ENCODE measurements around the gene SRSF4.
"Not testable (repeated sequence)": the region's sequence is repeated elsewhere in the genome, so short reads cannot be mapped to it uniquely, and the experiment has no call there.

The SRSF4 gene

DNA sequence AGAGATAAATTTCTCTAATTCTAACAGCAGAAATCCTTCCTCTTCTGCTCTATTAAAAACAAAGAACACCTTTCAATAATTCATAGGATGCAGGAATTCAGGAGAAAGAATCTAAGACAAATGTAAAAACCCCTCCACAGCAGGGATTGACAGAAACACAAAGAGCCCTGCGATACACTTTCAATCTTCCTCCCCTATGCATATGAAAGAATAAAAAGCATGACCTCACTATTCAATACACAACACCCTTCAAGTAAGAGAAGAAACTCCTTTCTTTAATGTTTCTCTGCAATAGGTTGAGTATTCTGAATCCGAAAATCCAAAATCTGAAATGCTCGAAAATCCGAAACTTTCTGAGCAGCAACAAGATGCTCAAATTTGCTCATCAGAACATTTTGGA, 17.1 kb downstream of the SRSF4 start:
- Histone ChIP-seq H3K9ac (ENCODE audit: low read depth, low read length) (peak overlapping the region; percentile 49), H3K27ac (ENCODE audit: low read depth, low read length) (peak overlapping the region; percentile 96), H3K4me3 (ENCODE audit: low read length) (peak overlapping the region; percentile 15), H3K4me1 (ENCODE audit: insufficient read depth, low read length) (peaks cover 49% of the 10 kb centered on the region), H3K27me3 (ENCODE audit: insufficient read depth, low read length) (no peaks in the 10 kb centered on the region), H3K36me3 (ENCODE audit: insufficient read depth, low read length) (peaks cover 63% of the 10 kb centered on the region), H3K9me3 (ENCODE audit: insufficient read depth, low read depth, low read length) (no peaks in the 10 kb centered on the region)
- WGBS, result 40% methylated on average over 4 of the region's 4 CpGs

DNA sequence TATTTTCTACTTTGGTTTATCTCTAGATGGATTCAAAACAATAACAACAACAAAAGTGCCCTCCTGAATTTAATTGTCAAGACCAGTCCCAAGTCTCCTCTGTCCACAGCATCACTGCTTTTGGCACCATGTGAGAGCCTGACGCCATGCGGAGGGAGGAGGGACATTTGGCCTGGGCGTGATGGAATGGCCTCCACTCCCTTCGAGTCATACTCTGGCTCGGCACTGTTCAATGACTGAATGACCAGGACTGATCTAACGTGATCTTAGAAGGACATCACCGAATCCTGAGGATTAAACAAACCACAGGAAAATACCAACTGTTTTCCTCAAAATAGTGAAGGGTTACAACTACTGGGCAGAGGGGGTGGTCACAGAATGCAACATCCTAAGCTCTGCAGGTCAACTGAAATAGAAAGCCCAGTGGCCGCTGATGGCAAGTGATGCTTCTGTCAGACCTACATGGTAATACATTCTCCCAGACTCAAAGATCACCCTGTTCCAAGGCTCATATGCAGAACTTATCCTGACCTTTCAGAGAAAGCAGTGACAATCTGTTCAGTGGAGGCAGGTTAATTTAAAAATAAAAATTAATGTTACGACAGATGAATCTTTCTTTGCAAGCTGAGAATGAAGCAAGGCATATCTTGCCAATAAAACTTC, 19.1 kb downstream of the SRSF4 start:
- Histone ChIP-seq H3K9ac (ENCODE audit: low read depth, low read length) (no peak overlapping the region), H3K9me3 (ENCODE audit: insufficient read depth, low read depth, low read length) (no peaks in the 10 kb centered on the region), H3K4me3 (ENCODE audit: low read length) (no peak overlapping the region), H3K27me3 (ENCODE audit: insufficient read depth, low read length) (no peaks in the 10 kb centered on the region), H3K4me1 (ENCODE audit: insufficient read depth, low read length) (peaks cover 49% of the 10 kb centered on the region), H3K27ac (ENCODE audit: low read depth, low read length) (no peak overlapping the region), H3K36me3 (ENCODE audit: insufficient read depth, low read length) (peaks cover 69% of the 10 kb centered on the region)
- 89% methylated on average over 9 of the region's 9 CpGs for WGBS

DNA sequence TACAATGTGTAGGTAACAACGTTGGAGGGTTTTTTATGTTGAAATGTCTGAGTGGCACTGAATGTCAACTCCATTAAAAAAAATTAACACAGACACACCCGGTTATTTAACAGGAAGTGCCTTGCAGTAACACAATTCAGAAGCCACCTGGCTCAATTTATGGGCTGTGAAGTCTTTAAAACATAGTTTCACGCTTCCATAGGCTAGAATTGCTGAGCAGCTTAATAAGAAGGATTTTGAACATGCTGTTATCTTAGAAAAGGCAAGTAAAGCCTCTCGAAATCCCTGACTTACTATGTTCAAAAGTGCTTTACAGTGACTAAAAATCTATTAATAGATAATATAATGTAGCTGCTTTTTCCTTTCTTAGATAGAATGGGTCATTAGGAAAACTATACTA, 19.7 kb downstream of the SRSF4 start:
- Histone ChIP-seq H3K9ac (ENCODE audit: low read depth, low read length) (no peak overlapping the region), H3K4me3 (ENCODE audit: low read length) (no peak overlapping the region), H3K4me1 (ENCODE audit: insufficient read depth, low read length) (peaks cover 48% of the 10 kb centered on the region), H3K27ac (ENCODE audit: low read depth, low read length) (no peak overlapping the region), H3K36me3 (ENCODE audit: insufficient read depth, low read length) (peaks cover 72% of the 10 kb centered on the region), H3K27me3 (ENCODE audit: insufficient read depth, low read length) (no peaks in the 10 kb centered on the region), H3K9me3 (ENCODE audit: insufficient read depth, low read depth, low read length) (no peaks in the 10 kb centered on the region)
- 87% methylated on average over 3 of the region's 4 CpGs for WGBS

DNA sequence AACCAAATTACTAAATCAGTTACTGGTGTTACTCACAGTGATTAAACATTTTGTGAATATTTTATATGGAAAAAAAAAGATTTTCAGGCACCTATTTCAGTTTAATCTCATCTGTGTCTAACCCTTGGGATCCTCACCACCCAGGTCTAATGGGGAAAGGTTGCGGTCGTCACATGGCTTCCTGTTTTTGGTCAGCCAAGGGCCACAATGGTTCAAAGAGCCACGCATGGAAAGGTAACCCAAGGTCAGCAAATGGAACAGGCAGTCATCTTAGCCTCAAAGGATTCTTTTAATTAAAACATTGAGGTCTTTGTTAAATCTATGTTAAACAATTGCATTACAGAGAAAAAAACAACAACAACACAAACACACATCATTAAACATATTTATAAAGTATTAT, 21.9 kb downstream of the SRSF4 start:
- Histone ChIP-seq H3K9ac (ENCODE audit: low read depth, low read length) (no peak overlapping the region), H3K36me3 (ENCODE audit: insufficient read depth, low read length) (peaks cover 77% of the 10 kb centered on the region), H3K9me3 (ENCODE audit: insufficient read depth, low read depth, low read length) (no peaks in the 10 kb centered on the region), H3K4me1 (ENCODE audit: insufficient read depth, low read length) (peaks cover 25% of the 10 kb centered on the region), H3K27me3 (ENCODE audit: insufficient read depth, low read length) (no peaks in the 10 kb centered on the region), H3K4me3 (ENCODE audit: low read length) (no peak overlapping the region), H3K27ac (ENCODE audit: low read depth, low read length) (no peak overlapping the region)
- 98% methylated on average over 3 of the region's 3 CpGs for WGBS

DNA sequence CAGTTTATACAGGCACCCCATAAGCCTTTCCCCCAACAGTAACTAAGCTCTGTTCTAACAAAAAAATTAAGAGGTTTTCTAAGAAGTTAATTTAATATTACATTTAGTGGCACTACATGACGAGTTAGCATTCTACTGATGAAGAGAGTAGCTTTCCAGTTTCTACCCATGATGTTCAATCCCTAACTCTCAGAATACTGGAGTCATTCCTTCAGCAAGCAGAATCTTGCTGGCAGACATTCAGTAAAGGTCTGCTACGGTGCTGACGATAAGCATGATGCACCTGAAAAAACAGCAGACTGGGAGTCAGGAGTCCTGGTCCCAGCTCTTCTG, 24.5 kb downstream of the SRSF4 start:
- peak overlapping the region; percentile 16; the same call in 1 of the 2 replicates for H3K27ac ChIP-seq (ENCODE audit: low read depth, low read length)

DNA sequence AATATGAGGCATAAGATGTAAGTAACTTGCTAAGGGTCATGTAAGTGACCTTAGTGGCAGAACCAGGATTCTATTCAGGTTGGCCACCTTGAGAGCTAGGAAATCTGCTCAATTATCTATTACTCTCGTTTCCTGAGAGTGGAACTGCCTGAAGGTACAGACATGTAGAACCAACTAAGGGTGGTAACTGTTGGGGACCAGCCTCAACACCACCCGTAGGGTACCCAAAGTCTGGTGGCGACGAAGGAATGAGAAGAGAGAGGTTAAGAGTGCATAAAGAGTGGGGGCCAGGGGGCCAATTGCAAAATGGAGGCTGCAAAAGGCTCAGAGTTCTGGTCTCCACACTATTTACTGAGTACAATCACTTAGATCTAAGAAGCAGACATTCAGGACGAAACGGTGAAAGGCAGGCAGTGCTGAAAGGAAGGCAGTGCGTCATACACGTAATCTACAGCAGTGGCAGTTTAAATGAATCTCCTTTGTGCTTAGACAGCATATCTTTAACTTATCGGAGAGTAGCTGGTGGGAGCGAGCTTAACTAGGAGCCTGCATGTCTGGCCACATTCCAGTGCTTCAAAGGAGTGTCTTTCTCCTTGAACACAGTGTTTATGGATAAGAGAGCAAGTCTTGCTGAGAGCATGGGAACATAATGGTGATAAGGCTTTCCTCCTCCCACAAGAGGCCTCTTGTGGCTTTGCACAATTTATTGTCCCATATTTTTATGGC, 25.0 kb downstream of the SRSF4 start:
- H3K27ac ChIP-seq (ENCODE audit: low read depth, low read length), result peak overlapping the region; percentile 46; the same call in 1 of the 2 replicates
- WGBS, result 92% methylated on average over 10 of the region's 10 CpGs
- H3K4me3 ChIP-seq (ENCODE audit: low read length), result no peak overlapping the region
- H3K27me3 ChIP-seq (ENCODE audit: insufficient read depth, low read length), result no peaks in the 10 kb centered on the region
- no peak overlapping the region; the same call in 1 of the 2 replicates for H3K9ac ChIP-seq (ENCODE audit: low read depth, low read length)
- H3K4me1 ChIP-seq (ENCODE audit: insufficient read depth, low read length), result no peaks in the 10 kb centered on the region
- peaks cover 95% of the 10 kb centered on the region for H3K36me3 ChIP-seq (ENCODE audit: insufficient read depth, low read length)
- H3K9me3 ChIP-seq (ENCODE audit: insufficient read depth, low read depth, low read length), result no peaks in the 10 kb centered on the region

More for the DNA sequence above, 24.5 kb downstream of the SRSF4 start:
- WGBS, result 92% methylated on average over 3 of the region's 3 CpGs
- H3K4me1 ChIP-seq (ENCODE audit: insufficient read depth, low read length), result peaks cover 2% of the 10 kb centered on the region; the same call in 1 of the 2 replicates
- H3K4me3 ChIP-seq (ENCODE audit: low read length), result no peak overlapping the region
- H3K36me3 ChIP-seq (ENCODE audit: insufficient read depth, low read length), result peaks cover 93% of the 10 kb centered on the region
- no peak overlapping the region; the same call in 1 of the 2 replicates for H3K9ac ChIP-seq (ENCODE audit: low read depth, low read length)
- no peaks in the 10 kb centered on the region for H3K27me3 ChIP-seq (ENCODE audit: insufficient read depth, low read length)
- no peaks in the 10 kb centered on the region for H3K9me3 ChIP-seq (ENCODE audit: insufficient read depth, low read depth, low read length)

DNA sequence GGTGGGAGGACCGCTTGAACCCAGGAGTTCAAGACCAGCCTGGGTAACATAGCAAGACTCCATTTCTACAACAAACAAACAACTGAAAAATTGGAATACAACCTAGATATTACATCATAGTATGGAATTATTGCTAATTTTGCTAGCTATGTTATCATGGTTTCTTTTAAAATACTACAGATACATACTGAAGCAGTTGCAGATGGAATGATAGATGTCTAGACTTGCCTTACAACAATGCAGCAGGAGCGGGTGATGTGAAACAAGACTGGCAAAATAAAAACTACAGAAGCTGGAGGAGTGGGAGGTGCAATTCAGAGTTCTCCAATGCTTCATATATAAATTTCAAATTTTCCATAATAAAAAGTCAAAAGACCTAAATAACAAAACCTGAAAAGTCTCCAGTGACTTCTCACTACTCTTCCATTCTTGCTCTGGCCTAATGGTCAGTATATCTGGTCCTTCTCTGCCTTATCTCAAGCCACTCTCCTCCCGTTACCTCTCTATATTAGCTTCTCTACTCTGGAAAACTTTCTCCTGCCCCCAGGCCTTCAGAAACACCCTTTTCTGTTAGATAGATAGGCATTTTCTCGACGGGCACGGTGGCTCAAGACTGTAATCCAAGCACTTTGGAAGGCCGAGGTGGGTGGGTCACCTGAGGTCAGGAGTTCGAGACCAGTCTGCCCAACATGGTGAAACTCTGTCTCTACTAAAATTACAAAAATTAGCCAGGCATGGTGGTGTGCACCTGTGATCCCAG, 29.5 kb downstream of the SRSF4 start:
- H3K27me3 ChIP-seq (ENCODE audit: insufficient read depth, low read length), result no peaks in the 10 kb centered on the region
- H3K4me1 ChIP-seq (ENCODE audit: insufficient read depth, low read length), result no peaks in the 10 kb centered on the region
- no peak overlapping the region for H3K4me3 ChIP-seq (ENCODE audit: low read length)
- H3K36me3 ChIP-seq (ENCODE audit: insufficient read depth, low read length), result peaks cover 98% of the 10 kb centered on the region
- 95% methylated on average over 8 of the region's 8 CpGs for WGBS
- no peak overlapping the region for H3K9ac ChIP-seq (ENCODE audit: low read depth, low read length)
- H3K27ac ChIP-seq (ENCODE audit: low read depth, low read length), result no peak overlapping the region
- H3K9me3 ChIP-seq (ENCODE audit: insufficient read depth, low read depth, low read length), result no peaks in the 10 kb centered on the region

DNA sequence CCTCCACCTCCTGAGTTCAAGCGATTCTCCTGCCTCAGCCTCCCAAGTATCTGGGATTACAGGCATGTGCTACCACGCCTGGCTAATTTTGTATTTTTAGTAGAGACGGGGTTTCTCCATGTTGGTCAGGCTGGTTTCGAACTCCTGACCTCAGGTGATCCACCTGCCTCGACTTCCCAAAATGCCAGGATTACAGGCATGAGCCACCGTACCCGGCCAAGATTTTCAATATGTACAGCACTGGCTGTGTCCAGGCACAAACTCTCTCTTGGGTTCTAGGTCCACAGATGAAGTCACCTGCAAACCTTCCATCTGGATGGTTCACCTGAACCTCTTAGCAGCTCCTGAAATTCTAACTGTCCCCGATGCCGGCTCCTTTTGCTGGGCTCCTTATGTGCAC, 31.4 kb downstream of the SRSF4 start:
- not testable (repeated sequence) for H3K9me3 ChIP-seq (ENCODE audit: insufficient read depth, low read depth, low read length); H3K4me3 ChIP-seq (ENCODE audit: low read length); H3K27ac ChIP-seq (ENCODE audit: low read depth, low read length); H3K9ac ChIP-seq (ENCODE audit: low read depth, low read length); H3K4me1 ChIP-seq (ENCODE audit: insufficient read depth, low read length); H3K27me3 ChIP-seq (ENCODE audit: insufficient read depth, low read length)
- H3K36me3 ChIP-seq (ENCODE audit: insufficient read depth, low read length), result peaks cover 98% of the 10 kb centered on the region
- WGBS, result 90% methylated on average over 9 of the region's 9 CpGs

DNA sequence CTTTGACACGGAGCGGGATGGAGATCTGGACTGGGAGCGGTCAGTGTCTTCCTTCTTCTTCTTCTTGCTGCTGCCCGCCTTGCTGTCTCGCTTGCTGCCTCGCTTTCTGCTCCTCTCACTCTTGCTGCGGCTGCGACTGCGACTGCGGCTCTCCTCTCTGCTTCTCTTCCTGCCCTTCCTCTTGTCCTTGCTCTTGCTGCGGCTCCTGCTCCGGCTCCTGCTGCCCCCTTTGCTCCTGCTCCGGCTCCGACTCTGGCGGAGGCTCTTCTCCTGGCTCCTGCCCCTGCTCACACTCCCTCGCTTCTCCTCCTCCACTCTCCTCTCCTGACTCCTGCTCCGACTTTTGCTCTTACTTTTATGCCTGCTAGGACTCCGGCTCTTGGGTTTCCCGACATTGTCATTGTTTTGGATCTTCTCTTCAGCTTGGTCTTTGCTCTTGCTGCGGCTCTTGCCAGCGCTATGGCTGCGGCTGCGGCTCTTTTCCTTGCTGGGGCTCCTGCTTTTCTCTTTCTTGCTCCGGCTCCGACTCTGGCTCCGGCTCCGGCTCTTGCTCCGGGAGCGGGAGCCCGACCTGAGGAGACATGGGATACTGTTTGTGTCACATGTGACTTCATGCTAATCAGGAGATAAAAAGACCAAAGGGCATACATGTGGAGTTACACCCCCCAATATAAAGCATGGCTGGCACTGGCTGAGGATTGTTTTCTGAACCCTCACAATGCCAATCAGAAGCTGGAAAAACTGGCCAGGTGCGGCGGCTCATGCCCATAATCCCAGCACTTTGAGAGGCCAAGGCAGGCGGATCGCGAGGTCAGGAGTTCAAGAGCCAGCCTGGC, 32.8 kb downstream of the SRSF4 start:
- Histone ChIP-seq H3K27me3 (ENCODE audit: insufficient read depth, low read length) (no peaks in the 10 kb centered on the region), H3K9ac (ENCODE audit: low read depth, low read length) (no peak overlapping the region), H3K36me3 (ENCODE audit: insufficient read depth, low read length) (peaks cover 87% of the 10 kb centered on the region), H3K9me3 (ENCODE audit: insufficient read depth, low read depth, low read length) (no peaks in the 10 kb centered on the region), H3K4me3 (ENCODE audit: low read length) (no peak overlapping the region), H3K27ac (ENCODE audit: low read depth, low read length) (no peak overlapping the region), H3K4me1 (ENCODE audit: insufficient read depth, low read length) (no peaks in the 10 kb centered on the region)
- 95% methylated on average over 35 of the region's 35 CpGs for WGBS

DNA sequence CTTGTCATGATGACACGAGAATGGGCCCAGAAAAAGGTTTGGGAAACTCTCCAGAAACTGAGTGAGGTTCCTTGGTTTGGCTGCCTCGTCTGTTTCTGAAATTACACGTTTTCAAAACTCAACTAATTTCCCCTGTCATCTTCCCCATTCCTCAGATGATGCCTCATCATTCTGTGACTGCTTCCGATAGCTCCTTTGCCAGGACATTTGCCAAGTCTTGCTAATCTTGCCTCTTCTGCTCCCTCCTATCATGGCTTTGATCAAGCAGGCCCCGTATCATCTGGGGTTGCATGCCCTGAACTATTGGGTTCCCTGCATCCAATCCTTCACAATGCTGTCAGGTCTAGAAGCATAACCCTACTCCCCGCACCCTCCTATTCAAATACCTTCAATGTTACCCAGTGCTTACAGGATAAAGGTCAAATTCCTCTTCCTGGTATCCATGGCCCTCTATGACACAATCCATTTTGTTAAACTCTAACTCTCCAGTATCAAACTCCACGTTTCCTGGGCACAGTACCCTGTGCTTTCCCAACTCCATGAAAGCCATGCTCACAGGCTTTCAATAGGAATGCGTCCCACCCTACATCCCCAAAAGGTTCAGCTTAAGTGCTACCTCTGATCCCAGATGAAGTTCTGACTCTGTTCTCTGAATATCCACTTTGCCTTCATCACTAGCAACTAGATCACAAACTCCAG, 35.8 kb downstream of the SRSF4 start:
- Histone ChIP-seq H3K4me1 (ENCODE audit: insufficient read depth, low read length) (no peaks in the 10 kb centered on the region), H3K9ac (ENCODE audit: low read depth, low read length) (no peak overlapping the region), H3K27ac (ENCODE audit: low read depth, low read length) (no peak overlapping the region), H3K9me3 (ENCODE audit: insufficient read depth, low read depth, low read length) (no peaks in the 10 kb centered on the region), H3K27me3 (ENCODE audit: insufficient read depth, low read length) (no peaks in the 10 kb centered on the region), H3K4me3 (ENCODE audit: low read length) (no peak overlapping the region), H3K36me3 (ENCODE audit: insufficient read depth, low read length) (peaks cover 63% of the 10 kb centered on the region)
- WGBS, result 82% methylated on average over 8 of the region's 8 CpGs
